Esophagus muscularis mucosa (tissue), 4 donors: ENCODE measurements around the gene CTSD. TPM values are rescaled to one million over a fixed set of nuclear protein-coding genes. Genes with fewer than 3 reads are reported as not detected.

Experiments
- DNase-seq: peaks from one replicate; pipeline ENCODE4 v3.0.0-alpha.2; 2017; ENCODE audit errors: extremely low spot score
- H3K27ac ChIP-seq, 4 donors: fragments of 200-600 bp; sonication (generic); replicated peaks in 1 of 4; 1 replicate in 3 of 4; 2 replicates in 1 of 4; pipeline ENCODE4 v1.5.1; 2016 to 2019; ENCODE audit warnings: mild to moderate bottlenecking in 1 of 4
- H3K27me3 ChIP-seq, 4 donors: fragments of 200-600 bp; sonication (generic); one replicate each; pipeline versions ENCODE4 v1.5.1 to v1.6.0; 2016 to 2019
- H3K36me3 ChIP-seq, 4 donors: fragments of 200-600 bp; sonication (generic); one replicate each; pipeline ENCODE4 v1.5.1; 2016 to 2019
- H3K4me1 ChIP-seq, 4 donors: fragments of 200-600 bp; sonication (generic); one replicate each; pipeline ENCODE4 v1.5.1; 2016 to 2019
- H3K4me3 ChIP-seq, 4 donors: fragments of 200-600 bp; sonication (generic); 1 replicate in 2 of 4; 2 replicates in 2 of 4; pipeline ENCODE4 v1.5.1; 2016 to 2019; ENCODE audit warnings: mild to moderate bottlenecking in 4 of 4, moderate library complexity in 1 of 4
- H3K9me3 ChIP-seq, 4 donors: fragments of 200-600 bp; sonication (generic); 1 replicate in 3 of 4; 2 replicates in 1 of 4; pipeline ENCODE4 v1.5.1; 2016 to 2019
- EP300 ChIP-seq: sonication (generic); formaldehyde crosslinking; IDR thresholded peaks from one replicate; pipeline ENCODE4 v1.6.1; 2017; ENCODE audit warnings: antibody characterized with exemption
- POLR2A ChIP-seq: fragments of 450-650 bp; IDR thresholded peaks from one replicate; pipeline ENCODE4 v1.6.1; 2017; ENCODE audit warnings: antibody characterized with exemption, moderate library complexity, mild to moderate bottlenecking, low read depth
- POLR2AphosphoS5 ChIP-seq, 2 donors: sonication (generic); formaldehyde crosslinking; IDR thresholded peaks; one replicate each; pipeline ENCODE4 v1.6.1; 2017; ENCODE audit warnings: antibody characterized with exemption in 2 of 2
- WGBS: methylation state at CpG from one replicate; pipeline ENCODE4 v1.1.5; 2018; 5-methylcytosine and 5-hydroxymethylcytosine counted together
- intact Hi-C: fragments of 100-400 bp; cut with DNase I; formaldehyde crosslinking; loops from one replicate; pipeline ENCODE4 v1.15.1; 2023
- total RNA-seq, 4 donors: library from RNA; depleted of rRNA; stranded (reverse); fragments of >200 nt; gene quantifications; one replicate each; pipeline versions ENCODE4 v1.1.0 to v1.2.1, GENCODE V29; 2016
- TF ChIP-seq, protein P1 (sequence below), 3 experiments: fragments of 200-600 bp in 2 of 3; fragments of 450-650 bp in 1 of 3; sonication (generic) in 2 of 3; IDR thresholded peaks; one replicate each; pipeline ENCODE4 v1.5.1; 2017 to 2019; ENCODE audit warnings: antibody characterized with exemption in 3 of 3, mild to moderate bottlenecking in 2 of 3, moderate library complexity in 1 of 3

The CTSD gene
- total RNA-seq, 4 donors from 2014 or later, result 186 to 338 (median 270) TPM

GRCh38 chr11:1745701-1746320 is 17.9 kb downstream of the CTSD start:
- Histone ChIP-seq H3K27ac (no peak overlapping the region), H3K9me3 (no peaks in the 10 kb centered on the region), H3K36me3 (no peaks in the 10 kb centered on the region), H3K4me3 (no peak overlapping the region), H3K27me3 (peaks cover 0 to 44% (median 0%) of the 10 kb centered on the region in 4 donors), H3K4me1 (peaks cover 20 to 31% (median 26%) of the 10 kb centered on the region in 4 donors)
- DNase-seq, result no peak
- intact Hi-C loops, result no loop called here
- 91% methylated on average over 14 of the region's 14 CpGs for WGBS
- TF ChIP-seq EP300, result no peak
- TF ChIP-seq, protein P1, sequence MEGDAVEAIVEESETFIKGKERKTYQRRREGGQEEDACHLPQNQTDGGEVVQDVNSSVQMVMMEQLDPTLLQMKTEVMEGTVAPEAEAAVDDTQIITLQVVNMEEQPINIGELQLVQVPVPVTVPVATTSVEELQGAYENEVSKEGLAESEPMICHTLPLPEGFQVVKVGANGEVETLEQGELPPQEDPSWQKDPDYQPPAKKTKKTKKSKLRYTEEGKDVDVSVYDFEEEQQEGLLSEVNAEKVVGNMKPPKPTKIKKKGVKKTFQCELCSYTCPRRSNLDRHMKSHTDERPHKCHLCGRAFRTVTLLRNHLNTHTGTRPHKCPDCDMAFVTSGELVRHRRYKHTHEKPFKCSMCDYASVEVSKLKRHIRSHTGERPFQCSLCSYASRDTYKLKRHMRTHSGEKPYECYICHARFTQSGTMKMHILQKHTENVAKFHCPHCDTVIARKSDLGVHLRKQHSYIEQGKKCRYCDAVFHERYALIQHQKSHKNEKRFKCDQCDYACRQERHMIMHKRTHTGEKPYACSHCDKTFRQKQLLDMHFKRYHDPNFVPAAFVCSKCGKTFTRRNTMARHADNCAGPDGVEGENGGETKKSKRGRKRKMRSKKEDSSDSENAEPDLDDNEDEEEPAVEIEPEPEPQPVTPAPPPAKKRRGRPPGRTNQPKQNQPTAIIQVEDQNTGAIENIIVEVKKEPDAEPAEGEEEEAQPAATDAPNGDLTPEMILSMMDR (IDR thresholded peaks at IDR 0.05), result no peak
- TF ChIP-seq POLR2A, result no peak

- TF ChIP-seq POLR2A (no peak), POLR2AphosphoS5 (IDR thresholded peaks at IDR 0.05) (no peak), EP300 (no peak)
- TF ChIP-seq, protein P1 (IDR thresholded peaks at IDR 0.05), result no peak
- H3K27me3 ChIP-seq, result peaks cover 0 to 41% (median 0%) of the 10 kb centered on the region in 4 donors
- H3K9me3 ChIP-seq, result no peaks in the 10 kb centered on the region
- no peak overlapping the region for H3K4me3 ChIP-seq
- no peak overlapping the region for H3K27ac ChIP-seq
- peaks cover 12 to 24% (median 19%) of the 10 kb centered on the region in 4 donors for H3K4me1 ChIP-seq
- 82% methylated on average over 7 of the region's 18 CpGs for WGBS
- no peaks in the 10 kb centered on the region for H3K36me3 ChIP-seq
- DNase-seq, result no peak
- intact Hi-C loops, result no loop called here
These were observed 18.6 kb downstream of the CTSD start for GRCh38 chr11:1744891-1745700.

GRCh38 chr11:1744137-1744886 is 19.4 kb downstream of the CTSD start:
- H3K27me3 ChIP-seq, result peaks cover 0 to 41% (median 0%) of the 10 kb centered on the region in 4 donors
- no peak overlapping the region for H3K4me3 ChIP-seq
- no peaks in the 10 kb centered on the region for H3K9me3 ChIP-seq
- no peak overlapping the region for H3K27ac ChIP-seq
- intact Hi-C loops, result no loop called here
- peaks cover 6 to 16% (median 11%) of the 10 kb centered on the region in 4 donors for H3K4me1 ChIP-seq
- no peaks in the 10 kb centered on the region for H3K36me3 ChIP-seq
- DNase-seq, result no peak
- TF ChIP-seq, protein P1 (IDR thresholded peaks at IDR 0.05), result no peak
- TF ChIP-seq EP300, result no peak
- 75% methylated on average over 22 of the region's 23 CpGs for WGBS

GRCh38 chr11:1743585-1744136 is 20.1 kb downstream of the CTSD start:
- Histone ChIP-seq H3K4me1 (peaks cover 3 to 10% (median 4%) of the 10 kb centered on the region in 4 donors), H3K27me3 (peaks cover 0 to 40% (median 0%) of the 10 kb centered on the region in 4 donors), H3K36me3 (no peaks in the 10 kb centered on the region), H3K9me3 (no peaks in the 10 kb centered on the region), H3K27ac (no peak overlapping the region), H3K4me3 (no peak overlapping the region)
- intact Hi-C loops, result no loop called here
- DNase-seq, result no peak
- WGBS, result 84% methylated on average over 10 of the region's 10 CpGs
- TF ChIP-seq EP300 (no peak), POLR2AphosphoS5 (IDR thresholded peaks at IDR 0.05) (no peak), POLR2A (no peak)
- TF ChIP-seq, protein P1 (IDR thresholded peaks at IDR 0.05), result no peak
